ENCODE results near the gene RAD54L. TPM values are rescaled to one million over a fixed set of nuclear protein-coding genes. Genes with fewer than 3 reads are reported as not detected.

The RAD54L gene
- polyA plus RNA-seq, 1 donor: 16.7 TPM

GRCh38 chr1:46284597-46285564 lies 37.3 kb downstream of the RAD54L start:
- no peak for DNase-seq

GRCh38 chr1:46285730-46286477 lies 38.3 kb downstream of the RAD54L start:
- no peak for DNase-seq

DNA sequence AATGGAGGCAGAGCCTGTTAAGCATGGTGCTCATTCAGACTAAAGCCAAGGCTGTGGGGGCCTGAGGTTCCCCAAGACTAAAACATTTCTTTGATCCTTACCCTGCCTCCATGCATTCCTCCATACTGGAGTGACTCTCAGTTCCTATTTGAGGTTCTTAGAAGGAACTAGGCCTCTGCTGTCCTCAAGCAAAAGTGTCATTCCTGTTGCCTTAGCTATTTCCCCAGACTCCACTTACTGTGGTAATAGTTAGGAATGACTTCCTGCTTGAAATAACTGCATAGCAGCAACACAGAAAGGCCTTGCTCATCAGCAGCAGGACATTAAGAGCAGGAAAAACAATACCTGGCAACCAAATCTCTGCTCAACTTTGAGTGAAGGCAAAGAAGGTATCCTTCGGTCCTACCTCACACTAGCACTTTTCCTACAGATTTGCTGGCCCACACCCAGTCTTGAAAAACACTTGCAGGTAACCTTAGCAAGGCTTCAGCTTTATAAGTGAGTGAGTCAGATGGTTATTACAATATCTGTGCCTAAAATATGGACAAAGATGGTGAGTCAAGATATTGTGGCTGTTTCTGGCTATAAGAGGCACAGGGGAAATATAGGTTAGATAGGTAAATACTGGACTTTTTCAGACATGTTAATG lies 41.0 kb downstream of the RAD54L start:
- DNase-seq: no peak

DNA sequence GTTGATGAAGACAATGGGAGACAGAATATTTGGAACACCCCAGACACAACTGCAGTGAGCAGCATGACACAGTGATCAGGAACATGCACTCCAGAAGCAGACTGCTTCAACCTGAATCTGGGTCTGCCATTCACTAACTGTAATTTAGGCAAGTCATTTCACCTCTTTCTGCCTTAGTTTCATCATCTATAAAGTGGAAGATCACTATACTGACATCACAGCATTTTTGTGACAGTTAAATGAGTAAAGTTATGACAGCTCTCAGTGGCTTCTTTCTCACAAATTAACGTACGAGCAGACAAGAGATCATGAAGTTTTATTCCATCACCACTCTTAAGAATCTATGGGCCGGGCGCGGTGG lies 41.6 kb downstream of the RAD54L start:
- no peak for DNase-seq

GRCh38 chr1:46289976-46290375 lies 42.4 kb downstream of the RAD54L start:
- no peak for DNase-seq

DNA sequence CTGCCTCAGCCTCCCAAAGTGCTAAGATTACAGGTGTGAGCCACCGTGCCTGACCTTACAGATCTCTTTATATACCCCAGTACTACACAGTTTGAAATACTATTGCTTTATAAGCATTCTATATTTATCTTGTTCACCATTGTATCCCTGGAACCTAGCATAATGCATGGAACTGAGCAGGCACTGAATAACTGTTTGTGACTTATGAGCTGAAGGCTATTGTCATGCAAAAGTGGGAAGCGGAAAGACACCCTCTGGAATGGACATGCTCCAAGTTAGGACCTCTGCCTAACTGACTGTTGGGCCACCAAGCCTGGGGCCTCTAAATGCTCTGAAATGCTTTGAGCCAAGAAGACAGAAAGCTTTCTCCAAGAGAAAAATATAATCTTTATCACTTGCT lies 47.7 kb downstream of the RAD54L start:
- no peak for DNase-seq

DNA sequence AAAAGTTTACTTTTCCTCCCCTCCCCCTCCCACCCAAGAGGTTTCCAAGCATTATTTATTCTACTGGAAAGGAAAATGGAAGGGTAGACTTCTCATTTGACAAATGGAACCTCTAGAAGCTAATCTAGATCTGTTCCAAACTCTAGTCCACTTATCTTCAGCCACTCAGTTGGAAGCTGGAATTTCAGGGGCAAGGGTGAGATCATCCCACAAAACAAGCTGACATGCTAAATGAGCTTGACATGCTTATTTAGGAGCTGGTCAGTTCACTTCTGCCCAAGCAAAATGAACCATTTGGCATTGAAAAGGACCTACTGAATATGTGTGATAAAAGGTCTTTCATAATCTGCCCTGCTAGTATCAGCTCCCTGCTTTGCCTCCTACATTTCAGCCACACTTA lies 50.8 kb downstream of the RAD54L start:
- no peak for DNase-seq

DNA sequence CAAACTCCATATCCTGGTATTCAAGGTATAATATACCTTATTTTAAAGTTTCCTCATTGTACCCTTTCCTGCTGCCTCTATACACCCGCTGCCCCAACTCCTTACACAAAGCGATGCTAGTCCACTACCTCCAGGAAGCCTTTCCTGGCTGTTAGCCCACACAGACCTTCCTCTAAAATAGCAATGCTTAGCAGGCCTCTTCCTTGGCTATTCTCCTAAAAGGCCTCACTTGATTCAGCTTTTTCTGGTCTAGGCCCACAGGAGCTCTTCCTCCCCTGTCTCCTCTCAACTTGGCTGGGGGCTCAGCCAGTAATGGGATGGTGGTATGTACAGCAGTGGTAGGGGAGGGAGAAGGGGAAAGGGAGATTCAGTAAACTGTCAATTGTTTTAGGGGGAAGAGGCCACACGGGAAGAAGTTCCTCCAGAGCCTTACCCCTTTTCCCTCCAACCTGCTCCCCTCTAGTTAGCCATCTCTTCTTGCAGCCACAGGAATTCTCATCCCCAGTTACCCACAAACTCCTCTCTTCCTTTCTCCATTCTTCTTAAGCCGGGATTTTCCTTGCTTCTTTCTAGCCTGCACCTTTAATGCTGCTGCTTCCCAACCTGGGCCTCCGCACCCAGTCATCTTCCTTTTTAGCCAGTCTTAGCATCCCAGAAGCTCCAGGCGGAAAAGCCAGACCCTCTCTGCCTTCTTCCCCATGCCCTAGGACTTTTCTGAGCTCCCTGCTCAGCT lies 53.3 kb downstream of the RAD54L start:
- no peak for DNase-seq

DNA sequence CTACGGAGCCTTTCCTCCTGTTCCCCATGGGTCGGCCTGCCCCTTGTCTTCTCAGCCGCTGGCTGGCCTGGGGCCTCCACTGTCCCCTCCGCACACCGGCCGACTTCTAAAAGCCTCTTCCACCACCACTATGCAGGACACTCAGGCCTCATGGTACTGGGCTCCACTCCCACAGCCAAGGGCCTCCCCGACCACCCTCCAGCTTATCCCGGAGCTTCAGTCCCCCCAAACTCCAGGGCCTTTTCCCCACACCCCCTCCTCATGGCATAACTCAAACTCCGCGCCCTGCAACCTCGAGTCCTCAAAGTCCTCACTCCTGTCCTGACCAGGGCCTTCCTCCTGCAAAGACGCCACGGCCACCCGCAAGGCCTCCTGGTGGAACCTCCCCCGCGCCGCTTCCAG lies 53.8 kb downstream of the RAD54L start:
- no peak for DNase-seq

DNA sequence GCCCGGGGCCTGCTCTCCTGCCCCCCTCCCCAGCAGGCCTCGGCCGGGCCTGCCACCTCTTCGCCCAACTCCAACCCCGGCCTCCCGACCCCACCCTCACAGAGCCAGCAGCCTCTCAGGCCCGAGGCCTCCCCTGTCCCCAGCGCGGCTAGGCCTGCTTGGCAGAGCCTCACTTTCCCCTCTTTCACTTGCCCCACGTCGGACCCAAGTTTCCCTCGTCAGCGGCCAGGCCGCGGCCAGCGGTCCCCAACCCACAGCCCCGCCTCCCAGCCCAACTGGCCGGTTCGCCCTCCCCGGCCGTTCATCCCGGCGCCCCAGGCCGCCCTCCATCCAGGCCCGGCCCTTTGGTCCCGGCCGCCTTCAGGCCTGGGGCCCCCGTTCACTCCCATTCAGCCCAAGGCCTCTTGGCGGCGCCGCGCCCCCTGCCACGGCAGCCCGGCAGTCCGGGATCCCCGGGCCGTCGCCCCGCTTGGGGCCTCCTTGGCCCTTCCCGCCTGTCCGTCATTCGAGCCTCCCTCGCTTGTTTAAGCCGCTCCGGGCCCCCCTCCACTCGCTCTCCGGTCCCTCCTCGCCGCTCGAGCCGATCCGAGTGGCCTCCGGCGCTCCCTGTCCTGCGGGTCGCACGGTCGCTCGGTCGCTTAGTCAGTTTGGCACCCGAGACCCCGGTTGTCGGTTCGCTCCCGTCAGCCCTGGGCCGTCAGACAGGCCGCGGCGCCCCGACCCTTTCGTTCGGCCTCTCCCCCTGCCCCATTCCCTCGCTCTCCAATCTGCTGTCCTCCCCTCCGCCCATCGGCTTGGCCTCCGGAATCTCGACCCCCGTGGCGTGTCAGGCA lies 54.5 kb downstream of the RAD54L start:
- peak; percentile 60 for DNase-seq

GRCh38 chr1:46302641-46303037 lies 55.1 kb downstream of the RAD54L start:
- no peak for DNase-seq

DNA sequence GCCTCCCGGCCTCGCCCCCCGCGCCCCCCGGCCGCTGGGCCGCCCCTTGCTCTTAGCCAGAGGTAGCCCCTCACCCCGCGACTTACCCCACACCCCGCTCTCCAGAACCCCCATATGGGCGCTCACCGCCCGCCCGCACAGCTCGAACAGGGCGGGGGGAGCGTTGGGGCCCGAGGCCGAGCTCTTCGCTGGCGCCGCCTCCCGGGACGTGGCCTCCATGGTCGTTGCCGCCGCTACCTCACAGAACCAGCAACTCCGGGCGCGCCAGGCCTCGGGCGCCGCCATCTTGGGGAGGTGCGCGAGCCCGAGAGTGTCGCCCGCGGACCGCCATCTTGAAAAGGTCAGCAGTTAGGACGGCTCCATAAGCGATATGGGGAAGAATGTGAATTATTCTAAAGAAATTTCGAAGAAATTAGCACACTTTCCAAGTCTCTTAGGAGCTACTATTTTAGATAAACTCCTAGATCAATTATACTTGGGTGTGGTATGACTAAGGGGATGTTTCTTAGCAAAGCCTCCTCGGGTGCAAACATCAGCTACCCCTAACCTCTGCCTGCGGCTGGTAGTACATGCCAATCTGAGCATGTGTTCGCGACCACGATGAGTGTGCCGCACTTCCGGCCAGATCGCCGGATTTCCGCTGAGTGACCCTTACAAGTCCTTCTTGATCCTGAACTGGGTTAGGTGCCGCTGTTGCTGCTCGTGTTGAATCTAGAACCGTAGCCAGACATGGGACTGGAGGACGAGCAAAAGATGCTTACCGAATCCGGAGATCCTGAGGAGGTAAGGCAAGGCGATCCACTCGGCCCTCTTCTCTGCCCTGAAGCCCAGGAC lies 55.7 kb downstream of the RAD54L start, which contains the start of the genes LRRC41 and UQCRH:
Gene LRRC41, minus strand, starts transcription at position 579 of the 834 bp plus-strand sequence. Its CDS starts 294 bp downstream, at position 285.
Gene UQCRH, plus strand, starts transcription at position 661 of the 834 bp plus-strand sequence. Its CDS starts 69 bp downstream, at position 730.
- DNase-seq: peak; percentile 94

- DNase-seq: no peak
These were observed 56.3 kb downstream of the RAD54L start for GRCh38 chr1:46303872-46304326.

- DNase-seq: no peak
These were observed 58.6 kb downstream of the RAD54L start for GRCh38 chr1:46306159-46306530.

DNA sequence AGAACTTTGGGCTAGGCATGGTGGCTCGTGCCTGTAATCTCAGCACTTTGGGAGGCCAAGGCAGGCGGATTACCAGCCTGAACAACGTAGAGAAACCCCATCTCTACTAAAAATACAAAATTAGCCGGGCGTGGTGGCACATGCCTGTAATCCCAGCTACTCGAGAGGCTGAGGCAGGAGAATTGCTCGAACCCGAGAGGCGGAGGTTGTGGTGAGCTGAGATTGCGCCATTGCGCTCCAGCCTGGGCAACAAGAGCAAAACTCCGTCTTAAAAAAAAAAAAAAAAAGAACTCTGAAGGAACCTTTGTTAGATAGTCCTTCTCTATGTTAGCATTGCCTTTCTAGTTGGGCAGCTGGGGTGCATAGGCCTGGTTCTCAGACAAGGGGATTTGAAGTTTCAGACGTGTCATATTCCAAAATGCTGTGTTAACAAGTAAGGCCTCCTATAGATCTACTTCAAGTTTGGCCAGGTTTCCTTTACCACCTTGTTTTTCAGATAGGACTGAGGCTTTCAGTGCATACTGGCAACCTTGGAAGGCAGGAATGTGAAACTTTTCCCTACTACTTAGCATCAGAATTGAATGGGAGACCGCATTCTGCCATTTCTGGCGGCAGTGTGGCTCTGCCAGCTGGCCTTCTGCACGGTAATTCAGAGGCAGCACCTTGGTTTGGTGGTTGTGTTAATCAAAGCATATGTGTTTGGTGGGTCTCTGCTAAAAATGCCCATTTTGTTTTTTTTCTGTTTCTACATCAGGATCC lies 62.0 kb downstream of the RAD54L start:
- no peak for DNase-seq

GRCh38 chr1:46310321-46310720 lies 62.8 kb downstream of the RAD54L start:
- no peak for DNase-seq

DNA sequence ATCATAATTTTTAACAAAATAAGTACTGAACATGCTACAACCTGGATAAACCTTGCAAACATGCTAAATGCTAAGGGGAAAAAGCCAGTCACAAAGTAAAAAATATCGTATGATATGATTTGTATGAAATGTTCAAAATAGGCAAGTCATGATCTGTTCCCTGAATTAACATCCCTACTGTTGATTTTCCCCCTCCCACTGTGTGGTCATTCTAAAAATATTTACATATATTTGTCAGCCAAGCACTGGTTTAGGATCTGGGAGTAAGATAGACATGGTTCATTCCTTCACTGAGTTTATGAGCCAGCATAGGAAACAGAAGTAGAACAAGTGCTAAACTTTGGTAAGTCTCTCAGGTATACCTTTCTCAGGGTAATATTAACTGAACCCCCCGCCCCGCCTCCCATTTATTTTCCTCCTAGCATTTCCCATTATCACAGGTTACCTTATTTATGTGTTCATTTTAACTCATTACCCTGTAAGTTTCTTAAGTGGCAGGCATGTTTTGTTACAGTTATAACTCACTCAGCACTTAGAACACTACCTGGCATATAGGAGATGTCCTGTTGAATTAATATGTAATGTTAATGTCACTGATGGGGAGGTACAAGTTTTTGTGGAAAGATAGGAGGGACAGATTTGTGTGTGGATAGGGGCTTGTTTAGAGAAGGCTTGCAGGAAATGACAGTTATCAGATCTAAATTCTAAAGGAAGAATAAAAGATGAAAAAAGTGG lies 68.3 kb downstream of the RAD54L start:
- no peak for DNase-seq

- DNase-seq: no peak
These were observed 69.8 kb downstream of the RAD54L start for GRCh38 chr1:46317323-46317722.
